GM23338 (cell line): ENCODE results near the gene AMBP. TPM values are rescaled to one million over a fixed set of nuclear protein-coding genes. Genes with fewer than 3 reads are reported as not detected.

Experiments used
- ATAC-seq: fragments of 200-7000 bp; cut with Tn5 transposase; 3 replicates; pipeline ENCODE4 v1.9.1; 2020
- DNase-seq: peaks from one replicate; pipeline ENCODE4 v3.0.0-alpha.2; 2015; ENCODE audit warnings: low spot score
- H2AFZ ChIP-seq: fragments of 200-600 bp; sonication (generic); 2 replicates; pipeline ENCODE4 v1.8.0; 2016; ENCODE audit warnings: antibody characterized with exemption, mild to moderate bottlenecking, moderate library complexity
- H3F3A ChIP-seq: fragments of 200-600 bp; sonication (generic); replicated peaks from 2 replicates; pipeline ENCODE4 v1.8.0; 2017; ENCODE audit warnings: antibody characterized with exemption, mixed run types, low read depth
- H3K27ac ChIP-seq: fragments of 200-600 bp; sonication (generic); 2 replicates; pipeline ENCODE4 v1.6.1; 2016; ENCODE audit warnings: low read depth
- H3K27me3 ChIP-seq: fragments of 200-600 bp; sonication (generic); 2 replicates; pipeline ENCODE4 v1.8.0; 2016; ENCODE audit warnings: mild to moderate bottlenecking, mixed run types, moderate library complexity; ENCODE audit not compliant: insufficient read depth
- H3K36me3 ChIP-seq: fragments of 200-600 bp; sonication (generic); 2 replicates; pipeline ENCODE4 v1.8.0; 2016; ENCODE audit warnings: mild to moderate bottlenecking; ENCODE audit not compliant: insufficient read depth
- H3K4me1 ChIP-seq: fragments of 200-600 bp; sonication (generic); 2 replicates; pipeline ENCODE4 v1.8.0; 2016; ENCODE audit warnings: mild to moderate bottlenecking, moderate library complexity; ENCODE audit not compliant: insufficient read depth
- H3K4me2 ChIP-seq: fragments of 200-600 bp; sonication (generic); 2 replicates; pipeline ENCODE4 v1.7.1; 2017; ENCODE audit warnings: mixed run types
- H3K4me3 ChIP-seq: fragments of 200-600 bp; sonication (generic); 2 replicates; pipeline ENCODE4 v1.6.1; 2016; ENCODE audit warnings: mixed run types
- H3K79me2 ChIP-seq: fragments of 200-600 bp; sonication (generic); replicated peaks from 2 replicates; pipeline ENCODE4 v1.8.0; 2017; ENCODE audit warnings: mild to moderate bottlenecking; ENCODE audit not compliant: insufficient read depth
- H3K9me2 ChIP-seq: fragments of 200-600 bp; sonication (generic); 2 replicates; pipeline ENCODE4 v1.8.0; 2017; ENCODE audit not compliant: insufficient read depth
- H4K20me1 ChIP-seq: fragments of 200-600 bp; sonication (generic); replicated peaks from 2 replicates; pipeline ENCODE4 v1.8.0; 2017; ENCODE audit warnings: mild to moderate bottlenecking; ENCODE audit not compliant: insufficient read depth
- H3K27ac Mint-ChIP-seq: 2 replicates; pipeline ENCODE4 v1.8.0; 2020; ENCODE audit warnings: inconsistent platforms, mild to moderate bottlenecking, moderate library complexity, mixed read lengths
- H3K27me3 Mint-ChIP-seq: 3 replicates; pipeline ENCODE4 v1.8.0; 2022; ENCODE audit warnings: low read depth, mild to moderate bottlenecking, moderate library complexity, mixed read lengths, inconsistent platforms; ENCODE audit not compliant: insufficient read depth, poor library complexity
- H3K36me3 Mint-ChIP-seq: 3 replicates; pipeline ENCODE4 v1.8.0; 2021; ENCODE audit warnings: low read depth, mild to moderate bottlenecking, inconsistent platforms, moderate library complexity, mixed read lengths
- H3K4me1 Mint-ChIP-seq: 3 replicates; pipeline ENCODE4 v1.8.0; 2020; ENCODE audit warnings: mild to moderate bottlenecking, inconsistent platforms, mixed read lengths
- H3K4me3 Mint-ChIP-seq: 3 replicates; pipeline ENCODE4 v1.8.0; 2021; ENCODE audit warnings: moderate library complexity, mild to moderate bottlenecking, inconsistent platforms, mixed read lengths
- H3K9me3 Mint-ChIP-seq: 3 replicates; pipeline ENCODE4 v1.8.0; 2020; ENCODE audit warnings: moderate library complexity, mild to moderate bottlenecking, inconsistent platforms, mixed read lengths
- CREB1 ChIP-seq: fragments of 250-450 bp; sonication (Bioruptor Pico); IDR thresholded peaks from 2 replicates; pipeline ENCODE4 v1.5.0; 2020; ENCODE audit warnings: low read depth, mild to moderate bottlenecking, moderate library complexity
- CTCF ChIP-seq, 2 experiments: fragments of 200-600 bp in 1 of 2; sonication (generic) in 1 of 2; conservative IDR thresholded peaks; 2 replicates each; pipeline versions ENCODE4 v1.5.1 to v1.6.1; 2016 to 2017; ENCODE audit warnings: antibody characterized with exemption in 2 of 2, low read depth in 2 of 2, mild to moderate bottlenecking in 2 of 2, moderate library complexity in 1 of 2
- EZH2 ChIP-seq: fragments of 200-600 bp; sonication (generic); IDR thresholded peaks from one replicate; pipeline ENCODE4 v1.8.0; 2017; ENCODE audit warnings: antibody characterized with exemption, mild to moderate bottlenecking, low read depth; ENCODE audit not compliant: unreplicated experiment
- EZH2phosphoT487 ChIP-seq: fragments of 200-600 bp; sonication (generic); IDR thresholded peaks from one replicate; pipeline ENCODE4 v1.8.1; 2018; ENCODE audit warnings: antibody characterized with exemption; ENCODE audit not compliant: unreplicated experiment
- JUNB ChIP-seq: IDR thresholded peaks from one replicate; pipeline ENCODE4 v1.6.1; 2016; ENCODE audit warnings: antibody characterized with exemption; ENCODE audit not compliant: unreplicated experiment
- NANOG ChIP-seq: IDR thresholded peaks from 2 replicates; pipeline ENCODE4 v1.6.1; 2016; ENCODE audit warnings: antibody characterized with exemption, borderline replicate concordance
- POLR2AphosphoS5 ChIP-seq: IDR thresholded peaks from 2 replicates; pipeline ENCODE4 v1.6.1; 2016; ENCODE audit warnings: antibody characterized with exemption, low read depth
- STAT1 ChIP-seq: IDR thresholded peaks from one replicate; pipeline ENCODE4 v1.6.1; 2016; ENCODE audit warnings: antibody characterized with exemption; ENCODE audit not compliant: unreplicated experiment
- ZNF114 ChIP-seq: fragments of 250-450 bp; sonication (Bioruptor Pico); IDR thresholded peaks from 2 replicates; pipeline ENCODE4 v1.5.0; 2020; ENCODE audit warnings: mild to moderate bottlenecking, moderate library complexity
- ZNF331 ChIP-seq: fragments of 250-450 bp; sonication (Bioruptor Pico); IDR thresholded peaks from 2 replicates; pipeline ENCODE4 v1.5.0; 2020; ENCODE audit warnings: low read depth, mild to moderate bottlenecking, moderate library complexity
- polyA plus RNA-seq: library from polyadenylated mRNA; unstranded; fragments of >200 nt; fragmentation: Nextera tagmentation; extraction: Ambion mirVana; gene quantifications from 2 replicates; pipeline ENCODE4 v1.2.1, GENCODE V29; 2016
- total RNA-seq: library from RNA; depleted of rRNA; stranded (reverse); fragments of >200 nt; shearing (Covaris generic); gene quantifications from 2 replicates; pipeline ENCODE4 v1.2.3, GENCODE V29; 2014
- TF ChIP-seq, protein P1 (sequence below): IDR thresholded peaks from one replicate; pipeline ENCODE4 v1.6.1; 2018; ENCODE audit warnings: antibody characterized with exemption; ENCODE audit not compliant: unreplicated experiment

AMBP gene
- total and polyA plus RNA-seq, 2 experiments from 2014 or later, result 1.3 to 2.0 TPM

DNA sequence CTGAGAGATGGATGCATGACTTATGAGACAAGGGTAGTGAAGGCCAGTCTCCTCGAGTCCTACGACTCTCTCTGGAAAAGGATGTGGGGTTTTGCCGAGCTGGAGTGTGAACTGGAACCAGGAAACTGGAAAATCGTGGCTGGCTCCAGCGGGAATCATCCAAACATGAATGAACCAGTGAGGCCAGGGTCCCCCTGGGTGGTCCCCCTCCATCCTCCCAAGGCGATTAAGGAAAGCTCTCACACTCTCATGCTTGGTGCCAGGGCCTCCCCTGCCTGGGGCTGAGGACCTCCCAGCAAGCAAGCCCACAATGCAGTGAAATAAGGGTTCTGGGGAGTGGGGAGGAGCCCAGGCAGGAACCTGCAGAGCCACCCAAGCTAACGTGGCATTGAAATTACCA lies 9.6 kb upstream of the AMBP start (continued):
- no peak for TF ChIP-seq ZNF331 (CRISPR knock-in tag)
- TF ChIP-seq POLR2AphosphoS5, result no peak
- TF ChIP-seq JUNB, result no peak
- TF ChIP-seq, protein P1, sequence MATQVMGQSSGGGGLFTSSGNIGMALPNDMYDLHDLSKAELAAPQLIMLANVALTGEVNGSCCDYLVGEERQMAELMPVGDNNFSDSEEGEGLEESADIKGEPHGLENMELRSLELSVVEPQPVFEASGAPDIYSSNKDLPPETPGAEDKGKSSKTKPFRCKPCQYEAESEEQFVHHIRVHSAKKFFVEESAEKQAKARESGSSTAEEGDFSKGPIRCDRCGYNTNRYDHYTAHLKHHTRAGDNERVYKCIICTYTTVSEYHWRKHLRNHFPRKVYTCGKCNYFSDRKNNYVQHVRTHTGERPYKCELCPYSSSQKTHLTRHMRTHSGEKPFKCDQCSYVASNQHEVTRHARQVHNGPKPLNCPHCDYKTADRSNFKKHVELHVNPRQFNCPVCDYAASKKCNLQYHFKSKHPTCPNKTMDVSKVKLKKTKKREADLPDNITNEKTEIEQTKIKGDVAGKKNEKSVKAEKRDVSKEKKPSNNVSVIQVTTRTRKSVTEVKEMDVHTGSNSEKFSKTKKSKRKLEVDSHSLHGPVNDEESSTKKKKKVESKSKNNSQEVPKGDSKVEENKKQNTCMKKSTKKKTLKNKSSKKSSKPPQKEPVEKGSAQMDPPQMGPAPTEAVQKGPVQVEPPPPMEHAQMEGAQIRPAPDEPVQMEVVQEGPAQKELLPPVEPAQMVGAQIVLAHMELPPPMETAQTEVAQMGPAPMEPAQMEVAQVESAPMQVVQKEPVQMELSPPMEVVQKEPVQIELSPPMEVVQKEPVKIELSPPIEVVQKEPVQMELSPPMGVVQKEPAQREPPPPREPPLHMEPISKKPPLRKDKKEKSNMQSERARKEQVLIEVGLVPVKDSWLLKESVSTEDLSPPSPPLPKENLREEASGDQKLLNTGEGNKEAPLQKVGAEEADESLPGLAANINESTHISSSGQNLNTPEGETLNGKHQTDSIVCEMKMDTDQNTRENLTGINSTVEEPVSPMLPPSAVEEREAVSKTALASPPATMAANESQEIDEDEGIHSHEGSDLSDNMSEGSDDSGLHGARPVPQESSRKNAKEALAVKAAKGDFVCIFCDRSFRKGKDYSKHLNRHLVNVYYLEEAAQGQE, result no peak
- TF ChIP-seq EZH2phosphoT487, result no peak
- TF ChIP-seq STAT1, result no peak
- TF ChIP-seq NANOG, result no peak
- no peak for TF ChIP-seq ZNF114 (CRISPR knock-in tag)

- Mint-ChIP-seq H3K4me3 (no peak overlapping the region), H3K27me3 (peaks cover 13% of the 10 kb centered on the region), H3K9me3 (no peaks in the 10 kb centered on the region), H3K4me1 (no peaks in the 10 kb centered on the region), H3K36me3 (no peaks in the 10 kb centered on the region), H3K27ac (no peak overlapping the region)
- Histone ChIP-seq H3K27ac (no peak overlapping the region), H3F3A (no peaks in the 10 kb centered on the region), H3K27me3 (no peaks in the 10 kb centered on the region), H3K4me2 (no peak overlapping the region), H3K9me2 (no peaks in the 10 kb centered on the region), H4K20me1 (no peaks in the 10 kb centered on the region), H2AFZ (no peak overlapping the region), H3K4me3 (no peak overlapping the region), H3K4me1 (no peaks in the 10 kb centered on the region), H3K79me2 (no peaks in the 10 kb centered on the region), H3K36me3 (no peaks in the 10 kb centered on the region)
- no peak for DNase-seq
- no peak for ATAC-seq
- TF ChIP-seq EZH2 (no peak), EZH2phosphoT487 (no peak), CREB1 (CRISPR knock-in tag) (no peak), CTCF (conservative IDR thresholded peaks at IDR 0.05; ENCODE audit: low read depth in 2 of 2) (no peak)
Measured at GRCh38 chr9:114086607-114087006, 8.5 kb upstream of the AMBP start.
